ENCODE results near the gene NFILZ.

NFILZ gene

DNA sequence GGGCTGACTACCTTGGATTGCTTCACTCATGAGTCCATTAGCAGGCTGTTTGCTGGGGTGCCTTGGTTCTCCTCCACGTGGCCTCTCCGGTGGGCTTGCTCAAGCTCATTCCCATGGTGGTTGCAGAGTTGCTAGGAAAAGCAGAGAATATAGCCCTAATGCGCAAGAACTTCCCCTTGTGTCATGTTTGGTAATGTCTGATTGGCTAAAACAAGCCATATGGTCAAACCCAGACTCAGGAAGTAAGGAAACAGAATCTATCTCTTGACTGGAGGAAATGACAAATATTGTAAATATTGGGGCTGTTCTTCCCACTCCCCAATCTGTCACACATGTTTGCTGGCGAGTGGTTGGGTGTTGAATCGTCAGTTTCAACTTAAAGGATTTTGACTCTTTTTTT is 12.1 kb downstream of the NFILZ start:
- DNase-seq, result no peak

DNA sequence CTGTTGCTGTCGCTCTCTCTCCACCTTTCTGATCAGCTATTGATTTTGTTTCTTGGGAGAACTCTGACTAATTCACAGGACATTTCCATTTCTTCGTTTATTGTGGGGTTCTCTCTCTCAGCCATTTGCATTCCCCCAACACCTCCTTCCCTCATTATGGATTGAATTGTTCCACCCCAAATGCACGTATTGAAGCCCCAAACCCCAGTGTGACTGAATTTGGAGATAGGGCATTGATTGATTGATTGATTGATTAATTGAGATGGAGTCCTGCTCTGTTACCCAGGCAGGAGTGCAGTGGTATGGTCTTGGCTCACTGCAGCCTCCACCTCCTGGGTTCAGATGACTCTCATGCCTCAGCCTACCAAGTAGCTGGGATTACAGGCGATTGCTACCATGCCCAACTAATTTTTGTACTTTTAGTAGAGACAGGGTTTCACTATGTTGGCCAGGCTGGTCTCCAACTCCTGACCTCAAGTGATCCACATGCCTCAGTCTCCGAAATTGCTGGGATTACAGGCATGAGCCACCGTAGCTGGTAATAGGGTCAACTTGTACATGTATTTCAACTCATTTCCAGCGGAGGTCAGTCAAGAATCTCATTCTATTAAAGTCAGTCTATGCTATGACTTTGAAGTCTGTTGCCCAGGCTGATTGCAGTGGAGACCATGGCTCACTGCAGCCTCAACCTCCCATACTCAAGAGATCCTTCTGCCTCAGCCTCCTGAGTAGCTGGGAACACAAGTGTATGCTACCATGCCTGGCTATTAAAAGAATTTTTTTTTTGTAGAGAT is 13.6 kb downstream of the NFILZ start:
- no peak for DNase-seq

- no peak for DNase-seq
Observed at GRCh38 chr19:8648240-8648639, 17.8 kb downstream of the NFILZ start.

GRCh38 chr19:8654591-8655339 is 24.3 kb downstream of the NFILZ start:
- DNase-seq, result no peak

DNA sequence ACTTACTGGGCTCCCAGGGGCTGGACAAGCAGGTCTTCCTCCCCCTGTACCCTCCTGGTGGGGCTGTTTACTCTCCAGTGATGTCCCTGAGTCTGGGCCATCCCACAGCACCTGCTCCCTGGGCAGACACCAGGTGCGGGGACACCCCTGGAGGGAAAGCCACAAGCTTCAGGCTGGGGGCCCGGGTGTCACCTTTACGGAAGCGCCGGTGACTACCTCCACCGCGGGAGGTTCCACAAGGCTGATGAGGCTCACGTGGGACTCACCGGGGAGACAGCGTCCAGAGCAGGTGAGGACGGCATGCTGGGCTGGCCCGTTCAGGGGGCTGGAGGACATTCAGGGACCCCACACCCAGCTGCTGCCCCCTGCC is 24.9 kb downstream of the NFILZ start:
- no peak for DNase-seq

GRCh38 chr19:8657869-8658268 is 27.4 kb downstream of the NFILZ start:
- no peak for DNase-seq

GRCh38 chr19:8659905-8660304 is 29.5 kb downstream of the NFILZ start:
- DNase-seq, result no peak

GRCh38 chr19:8662263-8662662 is 31.8 kb downstream of the NFILZ start:
- DNase-seq, result no peak

DNA sequence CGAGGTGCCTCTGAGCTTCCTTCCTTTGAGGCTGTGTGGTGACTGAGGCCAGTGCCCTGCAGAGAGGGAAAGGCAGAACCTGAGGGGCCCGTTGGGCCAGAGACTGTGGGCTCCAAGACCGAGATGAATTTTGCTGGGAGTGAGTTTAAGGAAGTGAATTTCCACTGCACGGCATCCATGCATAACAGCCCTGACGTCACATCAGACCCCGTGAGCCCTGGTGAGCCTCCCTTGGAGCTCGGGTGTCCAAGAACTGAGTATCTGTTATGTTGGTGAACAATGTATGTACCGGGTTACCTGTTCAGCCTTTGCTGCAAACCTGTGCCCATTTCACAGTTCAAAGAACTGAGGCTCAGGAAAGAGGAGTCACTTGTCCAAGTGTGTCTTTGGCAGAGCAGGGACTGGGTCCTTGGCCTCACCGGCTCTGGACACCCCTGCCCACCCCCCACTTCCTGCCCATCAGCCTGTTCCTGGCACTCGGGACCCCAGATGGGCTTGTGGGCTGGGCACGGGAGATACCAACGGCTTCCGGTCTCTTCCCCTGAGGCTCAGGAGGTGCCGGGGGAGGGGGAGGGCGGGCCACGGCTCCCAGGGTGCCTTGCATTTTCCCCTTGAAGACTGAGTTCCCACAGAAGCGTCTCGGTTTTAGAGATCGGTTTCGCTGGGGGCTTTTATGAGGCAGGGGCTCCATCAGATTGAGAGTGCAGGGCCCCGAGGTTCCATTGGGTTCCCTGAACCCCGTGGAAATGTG is 33.7 kb downstream of the NFILZ start:
- DNase-seq, result no peak

- no peak for DNase-seq
Observed at GRCh38 chr19:8664671-8665057, 34.2 kb downstream of the NFILZ start.

- no peak for DNase-seq
Observed at GRCh38 chr19:8665468-8666213, 35.2 kb downstream of the NFILZ start.

DNA sequence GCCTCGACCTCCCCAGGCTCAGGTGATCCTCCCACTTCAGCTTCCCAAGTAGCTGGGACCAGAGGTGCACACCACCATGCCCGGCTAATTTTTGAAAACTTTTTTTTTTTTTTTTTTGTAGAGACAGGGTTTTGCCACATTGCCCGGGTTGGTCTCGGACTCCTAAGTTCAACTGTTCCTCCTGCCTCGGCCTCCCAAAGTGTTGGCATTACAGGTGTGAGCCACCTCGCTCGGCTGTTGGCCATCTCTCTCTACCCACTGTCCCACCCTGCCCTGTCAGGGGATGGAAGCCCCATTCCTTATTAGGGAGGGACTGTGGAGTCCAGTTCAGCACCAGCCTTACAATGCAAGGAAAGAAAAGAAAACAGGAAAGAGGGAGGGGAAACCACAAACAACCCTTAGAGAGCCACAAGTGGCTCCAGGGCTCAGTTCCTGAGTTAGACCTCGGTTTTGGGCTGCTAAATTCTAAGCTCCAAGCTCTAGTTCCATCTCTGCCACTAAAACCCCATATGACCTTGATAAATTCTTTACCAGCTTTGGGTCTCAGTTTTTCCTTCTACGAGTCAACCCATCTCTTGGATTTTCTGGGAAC is 36.5 kb downstream of the NFILZ start:
- no peak for DNase-seq

- no peak for DNase-seq
Observed at GRCh38 chr19:8673276-8673891, 43.0 kb downstream of the NFILZ start.

DNA sequence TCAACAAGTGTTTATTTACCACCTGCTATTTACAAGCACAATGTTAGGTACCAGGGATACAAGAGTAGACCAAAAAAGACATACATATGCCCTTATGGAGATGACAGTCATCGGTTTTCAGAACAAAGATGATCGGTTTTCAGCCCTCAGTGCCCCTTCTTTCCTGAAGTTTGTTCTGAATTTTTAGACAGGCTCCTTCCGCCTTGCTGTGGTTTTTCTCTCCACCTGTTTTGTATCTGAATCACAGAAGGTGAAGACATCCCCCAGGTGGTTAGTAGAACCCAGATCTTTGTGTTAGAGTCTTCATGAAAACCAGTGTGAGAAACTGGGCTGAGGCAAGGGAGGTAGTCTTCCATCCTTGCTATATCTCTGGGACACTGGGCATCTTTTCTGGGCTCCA is 44.6 kb downstream of the NFILZ start:
- DNase-seq, result no peak

GRCh38 chr19:8678244-8678807 is 47.9 kb downstream of the NFILZ start:
- DNase-seq, result no peak
